HG03095 (cell line): ENCODE measurements around the gene THSD1.
"Not testable (repeated sequence)": the region's sequence is repeated elsewhere in the genome, so short reads cannot be mapped to it uniquely, and the experiment has no call there.

ENCODE experiments used
- ATAC-seq: cut with Tn5 transposase; IDR thresholded peaks from one replicate; pipeline ENCODE4 v1.9.1; 2021; ENCODE audit warnings: moderate library complexity; ENCODE audit not compliant: unreplicated experiment

The THSD1 gene

GRCh38 chr13:52408071-52408658 lies 2.2 kb upstream of the THSD1 start:
- ATAC-seq = not testable (repeated sequence)

- ATAC-seq = not testable (repeated sequence)
These were observed 1.5 kb upstream of the THSD1 start for GRCh38 chr13:52407436-52407835.

- no peak for ATAC-seq
These were observed 657 bp upstream of the THSD1 start for GRCh38 chr13:52406629-52407028.

GRCh38 chr13:52405369-52405766 lies 604 bp downstream of the THSD1 start:
- ATAC-seq = no peak

GRCh38 chr13:52399708-52400107 lies 6.3 kb downstream of the THSD1 start:
- ATAC-seq = no peak

- ATAC-seq = no peak
These were observed 6.9 kb downstream of the THSD1 start for GRCh38 chr13:52399046-52399445.

- ATAC-seq = no peak
These were observed 10.3 kb downstream of the THSD1 start for GRCh38 chr13:52395704-52396103.

- ATAC-seq = no peak
These were observed 11.4 kb downstream of the THSD1 start for GRCh38 chr13:52394586-52394985.

- ATAC-seq = no peak
These were observed 12.2 kb downstream of the THSD1 start for GRCh38 chr13:52393572-52394357.

- ATAC-seq = no peak
These were observed 18.3 kb downstream of the THSD1 start for GRCh38 chr13:52387721-52388120.

- ATAC-seq = no peak
These were observed 20.1 kb downstream of the THSD1 start for GRCh38 chr13:52385870-52386269.

GRCh38 chr13:52383366-52383765 lies 22.6 kb downstream of the THSD1 start:
- no peak for ATAC-seq

- no peak for ATAC-seq
These were observed 27.7 kb downstream of the THSD1 start for GRCh38 chr13:52378312-52378711.

- ATAC-seq = no peak
These were observed 28.1 kb downstream of the THSD1 start for GRCh38 chr13:52377898-52378297.

- ATAC-seq = no peak
These were observed 31.0 kb downstream of the THSD1 start for GRCh38 chr13:52374873-52375411.

- ATAC-seq = no peak
These were observed 31.6 kb downstream of the THSD1 start for GRCh38 chr13:52374389-52374788.

GRCh38 chr13:52373277-52373676 lies 32.7 kb downstream of the THSD1 start:
- not testable (repeated sequence) for ATAC-seq

- no peak for ATAC-seq
These were observed 34.2 kb downstream of the THSD1 start for GRCh38 chr13:52371736-52372247.

- ATAC-seq = no peak
These were observed 39.7 kb downstream of the THSD1 start for GRCh38 chr13:52366291-52366690.

- not testable (repeated sequence) for ATAC-seq
These were observed 43.6 kb downstream of the THSD1 start for GRCh38 chr13:52362169-52362887.

- no peak for ATAC-seq
These were observed 44.7 kb downstream of the THSD1 start for GRCh38 chr13:52361225-52361624.
